Adrenal gland (tissue), 5 donors: ENCODE measurements around the gene DDX59.

Source experiments
- POLR2A ChIP-seq, 2 donors: fragments of 450-650 bp; IDR thresholded peaks; one replicate each; pipeline ENCODE4 v1.6.1; 2017; ENCODE audit warnings: antibody characterized with exemption in 2 of 2, mild to moderate bottlenecking in 2 of 2, moderate library complexity in 1 of 2
- TF ChIP-seq, protein P1 (sequence below), 6 experiments: fragments of 450-650 bp in 4 of 6; fragments of 200-600 bp in 2 of 6; sonication (generic) in 1 of 6; IDR thresholded peaks; 1 replicate in 5 of 6; 2 replicates in 1 of 6; pipeline versions ENCODE4 v1.5.1 to v1.8.0; 2016 to 2021; ENCODE audit warnings: antibody characterized with exemption in 6 of 6, mild to moderate bottlenecking in 2 of 6, moderate library complexity in 1 of 6
- donor health status: DM: no; HTN: no; CAD: no.

DNA sequence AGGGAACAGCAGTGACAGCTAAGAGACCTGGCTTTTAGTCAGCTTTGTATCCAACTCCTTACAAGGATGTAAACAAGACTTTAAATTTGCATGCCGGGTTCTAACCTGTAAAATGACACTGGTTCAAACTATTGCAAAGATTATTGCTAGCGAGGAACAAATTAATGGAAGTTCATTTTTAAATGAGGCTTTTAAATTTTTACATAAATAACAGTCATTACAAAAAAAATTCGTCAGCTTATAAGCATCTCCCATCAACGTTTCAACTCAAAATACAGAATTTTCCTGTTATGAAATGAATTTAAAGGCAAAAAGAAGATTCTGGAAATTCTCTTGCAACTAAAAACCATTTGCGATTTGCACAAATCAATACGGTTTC lies 49.8 kb downstream of the DDX59 start:
- TF ChIP-seq, protein P1, sequence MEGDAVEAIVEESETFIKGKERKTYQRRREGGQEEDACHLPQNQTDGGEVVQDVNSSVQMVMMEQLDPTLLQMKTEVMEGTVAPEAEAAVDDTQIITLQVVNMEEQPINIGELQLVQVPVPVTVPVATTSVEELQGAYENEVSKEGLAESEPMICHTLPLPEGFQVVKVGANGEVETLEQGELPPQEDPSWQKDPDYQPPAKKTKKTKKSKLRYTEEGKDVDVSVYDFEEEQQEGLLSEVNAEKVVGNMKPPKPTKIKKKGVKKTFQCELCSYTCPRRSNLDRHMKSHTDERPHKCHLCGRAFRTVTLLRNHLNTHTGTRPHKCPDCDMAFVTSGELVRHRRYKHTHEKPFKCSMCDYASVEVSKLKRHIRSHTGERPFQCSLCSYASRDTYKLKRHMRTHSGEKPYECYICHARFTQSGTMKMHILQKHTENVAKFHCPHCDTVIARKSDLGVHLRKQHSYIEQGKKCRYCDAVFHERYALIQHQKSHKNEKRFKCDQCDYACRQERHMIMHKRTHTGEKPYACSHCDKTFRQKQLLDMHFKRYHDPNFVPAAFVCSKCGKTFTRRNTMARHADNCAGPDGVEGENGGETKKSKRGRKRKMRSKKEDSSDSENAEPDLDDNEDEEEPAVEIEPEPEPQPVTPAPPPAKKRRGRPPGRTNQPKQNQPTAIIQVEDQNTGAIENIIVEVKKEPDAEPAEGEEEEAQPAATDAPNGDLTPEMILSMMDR (IDR thresholded peaks at IDR 0.05): no peak
- TF ChIP-seq POLR2A (IDR thresholded peaks at IDR 0.05): no peak
